Epithelial cell of umbilical artery (primary cell): ENCODE data around the gene CTAG1A. TPM values are rescaled to one million over a fixed set of nuclear protein-coding genes. Genes with fewer than 3 reads are reported as not detected.

ENCODE experiments used
- total RNA-seq: library from RNA; depleted of rRNA; stranded (reverse); fragments of >200 nt; gene quantifications from 2 replicates; pipeline ENCODE4 v1.2.3, GENCODE V29; 2014

The CTAG1A gene
- not detected in 2 replicates for total RNA-seq

GRCh38 chrX:154584585-154585183 is at the start of gene CTAG1A:
Gene CTAG1A (plus strand): TSS chrX:154585133. CDS start chrX:154585207, 74 bp downstream.

GRCh38 chrX:154546354-154547244 is 38.3 kb upstream of the CTAG1A start, which contains the start of gene G6PD:
Gene G6PD (minus strand): TSS chrX:154546846. CDS start chrX:154546155, 691 bp downstream.

GRCh38 chrX:154547245-154548027 is 37.5 kb upstream of the CTAG1A start, which contains the start of gene IKBKG:
Gene IKBKG (plus strand): TSS chrX:154547620. CDS start chrX:154552003, 4,383 bp downstream.

GRCh38 chrX:154619182-154619581 is 34.2 kb downstream of the CTAG1A start, which contains the start of gene CTAG1B:
Gene CTAG1B (minus strand): TSS chrX:154619282. CDS start chrX:154619218, 64 bp downstream.

Other genes with a start within 250 kb of the CTAG1A start
- 1,092 and 1,667 TPM in 2 replicates for gene FLNA, start 210.5 kb upstream of the CTAG1A start, total RNA-seq
- 14.1 and 21.4 TPM in 2 replicates for gene EMD, start 205.8 kb upstream of the CTAG1A start, total RNA-seq
- 1,669 and 5,428 TPM in 2 replicates for gene RPL10, start 186.8 kb upstream of the CTAG1A start, total RNA-seq
- gene DNASE1L1, start 175.9 kb upstream of the CTAG1A start, total RNA-seq, result 72.2 and 89.0 TPM in 2 replicates
- 15.8 and 17.2 TPM in 2 replicates for gene TAFAZZIN, start 173.6 kb upstream of the CTAG1A start, total RNA-seq
- 85.8 and 107 TPM in 2 replicates for gene ATP6AP1, start 156.5 kb upstream of the CTAG1A start, total RNA-seq
- 62.0 and 62.9 TPM in 2 replicates for gene GDI1, start 148.0 kb upstream of the CTAG1A start, total RNA-seq
- 70.8 and 75.2 TPM in 2 replicates for gene FAM50A, start 141.0 kb upstream of the CTAG1A start, total RNA-seq
- 3.6 and 9.7 TPM in 2 replicates for gene PLXNA3, start 126.9 kb upstream of the CTAG1A start, total RNA-seq
- gene LAGE3, start 105.9 kb upstream of the CTAG1A start, total RNA-seq, result 20.2 and 23.1 TPM in 2 replicates
- 42.1 and 48.7 TPM in 2 replicates for gene UBL4A, start 98.5 kb upstream of the CTAG1A start, total RNA-seq
- 8.4 and 10.6 TPM in 2 replicates for gene SLC10A3, start 94.5 kb upstream of the CTAG1A start, total RNA-seq
- gene FAM3A, start 68.9 kb upstream of the CTAG1A start, total RNA-seq, result 19.2 and 20.8 TPM in 2 replicates
- gene G6PD, start 38.3 kb upstream of the CTAG1A start, total RNA-seq, result 34.4 and 56.7 TPM in 2 replicates
- gene IKBKG, start 37.5 kb upstream of the CTAG1A start, total RNA-seq, result 13.2 and 15.9 TPM in 2 replicates
- not detected in 2 replicates for gene CTAG1B, start 34.1 kb downstream of the CTAG1A start, total RNA-seq
- gene CTAG2, start 68.4 kb downstream of the CTAG1A start, total RNA-seq, result not detected in 2 replicates
- 1.6 and 5.0 TPM in 2 replicates for gene GAB3, start 165.9 kb downstream of the CTAG1A start, total RNA-seq
- gene DKC1, start 177.7 kb downstream of the CTAG1A start, total RNA-seq, result 73.7 and 81.2 TPM in 2 replicates
- gene MPP1, start 220.4 kb downstream of the CTAG1A start, total RNA-seq, result 11.7 and 21.4 TPM in 2 replicates
- not detected in 2 replicates for gene SMIM9, start 249.5 kb downstream of the CTAG1A start, total RNA-seq